GM20431 (cell line): ENCODE data around the gene ADAMTS17.

ENCODE experiments used
- in situ Hi-C: fragments of 300-500 bp; cut with MseI, MboI; formaldehyde crosslinking; loops from one replicate; pipeline ENCODE4 v1.15.0; 2020; ENCODE audit warnings: low sequenced_read_pairs; ENCODE audit not compliant: unreplicated experiment

ADAMTS17 gene

GRCh38 chr15:100204211-100204610 lies 137.6 kb downstream of the ADAMTS17 start:
- in situ Hi-C loops: no loop called here

- in situ Hi-C loops: no loop called here
Measured at GRCh38 chr15:100202309-100202960, 139.3 kb downstream of the ADAMTS17 start.

GRCh38 chr15:100201376-100202280 lies 140.1 kb downstream of the ADAMTS17 start:
- in situ Hi-C loops: no loop called here

GRCh38 chr15:100200287-100200880 lies 141.4 kb downstream of the ADAMTS17 start:
- in situ Hi-C loops: no loop called here

- in situ Hi-C loops: no loop called here
Measured at GRCh38 chr15:100199711-100200286, 142.0 kb downstream of the ADAMTS17 start.

DNA sequence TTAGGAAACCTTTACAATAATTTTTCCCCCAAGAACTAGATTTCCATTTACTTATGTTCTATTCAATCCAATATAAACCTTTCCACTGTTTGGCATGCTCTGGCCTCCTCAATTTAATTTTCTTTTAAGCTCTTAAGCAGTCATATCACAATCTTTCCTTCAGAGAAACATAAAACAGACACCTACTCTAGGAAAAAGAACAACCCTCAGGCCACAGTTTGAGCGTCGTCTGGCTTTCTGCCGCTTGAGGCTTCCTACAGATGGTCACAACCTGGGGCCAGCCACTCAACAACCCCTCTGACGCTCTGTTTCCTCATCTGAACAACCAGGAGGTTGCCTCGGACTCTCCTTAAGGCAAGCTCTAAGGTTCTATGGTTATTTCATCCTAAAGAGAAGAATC lies 143.3 kb downstream of the ADAMTS17 start:
- in situ Hi-C loops: no loop called here

DNA sequence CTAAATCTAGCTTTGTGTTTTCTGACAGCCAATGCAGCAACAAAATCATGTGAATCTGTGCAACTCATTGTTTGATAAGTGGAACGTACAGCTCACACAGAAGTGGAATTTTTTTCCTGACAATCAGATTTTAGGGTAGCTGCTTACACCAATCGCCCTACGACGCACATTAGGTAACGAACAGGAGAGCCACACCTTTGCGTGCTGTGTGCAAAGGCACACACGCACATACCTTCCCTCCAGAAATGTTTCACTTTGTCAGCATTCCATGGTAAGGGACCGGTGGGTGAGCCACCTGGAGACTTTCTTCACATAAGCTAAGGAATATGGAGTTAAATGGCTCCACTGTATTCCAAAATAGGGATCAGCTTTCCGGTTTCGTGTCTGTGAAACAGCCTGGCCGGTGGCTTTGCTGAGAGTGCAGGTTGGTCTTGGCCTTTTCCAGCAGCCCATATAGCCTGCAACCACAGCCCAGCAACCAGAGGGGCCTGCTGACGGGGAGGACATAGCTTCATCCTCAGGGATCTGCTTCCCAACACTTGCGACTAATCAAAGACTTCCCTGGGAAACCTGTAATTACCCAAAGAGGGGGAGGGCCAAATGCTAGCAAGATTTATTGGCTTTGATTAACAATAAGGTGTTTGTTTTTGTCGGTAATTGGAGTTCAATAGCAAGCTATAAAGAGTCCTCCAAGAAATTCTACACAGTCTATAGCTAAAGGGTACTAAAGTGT lies 145.3 kb downstream of the ADAMTS17 start:
- in situ Hi-C loops: no loop called here

DNA sequence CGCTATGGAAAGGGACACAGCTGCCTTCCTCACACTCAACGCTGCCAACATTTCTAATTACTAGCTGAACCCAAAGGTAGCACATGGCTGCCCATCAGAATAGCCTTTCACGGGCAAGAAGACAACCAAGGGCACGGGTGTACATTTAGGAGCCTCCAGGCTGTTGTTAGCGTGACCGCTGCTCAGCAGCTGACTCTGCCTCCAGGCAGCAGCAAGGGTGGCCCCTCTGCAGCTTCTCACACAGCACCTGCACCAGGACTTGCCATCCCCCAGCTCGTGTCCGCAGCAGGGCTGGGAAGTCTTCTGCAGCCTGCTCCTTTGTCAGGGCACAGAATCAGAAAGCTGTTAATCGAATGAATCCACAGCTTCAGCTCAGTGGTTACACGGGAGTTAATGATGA lies 146.8 kb downstream of the ADAMTS17 start:
- in situ Hi-C loops: no loop called here

GRCh38 chr15:100193277-100193860 lies 148.4 kb downstream of the ADAMTS17 start:
- in situ Hi-C loops: no loop called here

DNA sequence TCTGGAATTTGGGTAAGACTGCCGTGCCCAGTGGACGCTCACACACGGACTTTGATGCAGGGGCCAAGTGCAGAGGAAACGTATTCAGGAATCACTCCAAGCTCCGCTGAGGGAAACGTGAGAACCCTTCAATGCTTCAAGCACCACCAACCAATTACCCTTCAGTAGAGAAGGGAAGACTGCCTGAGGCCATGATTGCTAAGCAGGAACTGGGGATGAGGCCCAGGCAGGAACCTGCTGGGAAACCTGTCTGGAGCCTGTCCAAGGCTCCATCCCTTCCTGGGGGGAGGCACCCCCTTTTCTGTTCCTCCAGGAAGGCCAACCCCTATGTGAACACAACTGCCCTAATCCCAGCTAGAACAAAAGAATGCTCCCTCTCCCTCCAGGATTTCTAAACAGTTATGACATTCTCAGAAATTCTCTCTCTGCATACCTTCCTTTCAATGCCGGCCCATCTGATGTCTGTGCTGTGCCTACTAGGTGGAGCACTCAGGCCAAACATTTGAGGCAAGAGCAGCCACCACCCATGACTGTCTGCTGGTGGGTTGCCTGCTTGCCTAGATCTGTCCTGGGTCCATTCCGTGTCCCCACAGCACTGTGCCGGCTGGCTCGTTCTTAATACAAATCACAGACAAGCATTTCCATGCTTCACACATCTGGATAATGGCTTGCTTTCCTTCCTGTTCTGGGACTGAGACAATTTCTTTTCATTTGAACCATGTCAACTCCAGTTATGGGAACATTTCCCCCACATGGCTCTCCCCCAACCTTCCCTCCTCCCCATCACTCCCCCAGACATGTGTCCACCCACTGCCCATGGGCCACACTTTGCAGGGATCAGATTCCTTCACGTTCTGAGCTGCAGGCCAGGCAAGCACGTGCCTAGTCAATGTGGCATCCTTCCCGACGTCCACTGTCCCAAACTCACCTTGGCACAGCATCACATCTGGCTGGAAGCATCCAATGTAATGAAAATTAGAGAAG lies 149.4 kb downstream of the ADAMTS17 start:
- in situ Hi-C loops: no loop called here

GRCh38 chr15:100191161-100191560 lies 150.6 kb downstream of the ADAMTS17 start:
- in situ Hi-C loops: no loop called here

DNA sequence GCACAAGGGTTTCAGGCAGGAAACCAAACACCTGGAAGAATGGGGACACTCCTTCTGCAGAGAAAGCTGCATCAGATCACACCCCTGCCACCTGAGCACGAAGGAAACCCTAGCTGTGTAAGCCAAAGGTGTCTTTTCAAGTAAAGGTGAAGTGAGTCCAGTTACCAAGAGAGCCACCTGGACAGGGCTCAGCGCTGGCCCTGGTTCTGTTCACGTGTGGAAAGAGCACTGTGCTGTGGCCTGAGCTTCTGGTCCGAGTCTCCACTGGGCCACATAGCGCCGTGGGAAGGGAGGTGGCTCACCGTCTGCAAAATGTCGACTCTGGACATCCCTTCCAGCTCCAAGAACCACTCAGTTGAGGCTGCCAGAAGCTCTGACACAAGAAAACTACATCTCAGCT lies 151.1 kb downstream of the ADAMTS17 start:
- in situ Hi-C loops: no loop called here

DNA sequence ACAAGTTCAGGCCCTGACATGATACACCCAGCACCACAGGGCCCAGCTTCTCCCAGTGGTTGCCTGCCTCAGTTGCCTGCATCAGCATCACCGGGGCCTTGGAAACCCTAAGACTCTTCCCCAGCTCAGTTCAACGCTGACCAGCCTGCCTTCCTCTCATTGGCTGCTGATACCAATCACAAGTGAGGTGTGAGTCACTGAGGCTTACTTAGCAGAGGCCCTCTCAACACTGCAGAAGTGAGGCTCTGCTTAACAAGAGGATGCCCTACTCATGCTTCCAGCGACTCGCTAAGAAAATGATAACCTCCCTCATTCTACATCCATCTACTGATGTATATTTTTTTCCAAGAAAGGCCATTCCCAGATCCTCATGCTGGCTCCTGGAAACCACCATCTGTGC lies 151.9 kb downstream of the ADAMTS17 start:
- in situ Hi-C loops: no loop called here

DNA sequence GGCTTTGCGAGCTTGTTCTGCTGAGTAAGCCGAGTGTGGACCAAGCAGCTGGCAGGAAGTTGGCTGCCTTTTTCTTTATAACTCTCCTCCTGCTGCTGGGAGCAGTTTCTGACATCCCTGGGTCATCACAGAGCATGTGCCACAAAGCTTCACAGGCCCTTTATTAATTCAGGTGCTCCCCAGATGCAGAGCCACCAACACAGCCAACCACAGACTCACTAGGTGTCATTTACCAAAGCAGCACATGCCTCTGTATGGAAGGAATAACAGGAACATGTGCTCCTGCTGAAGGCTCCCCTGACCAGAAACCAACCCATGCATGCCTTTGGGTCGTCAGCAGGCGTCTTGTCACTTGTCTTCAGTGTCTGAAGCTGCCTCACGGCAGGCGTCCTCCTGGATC lies 152.5 kb downstream of the ADAMTS17 start:
- in situ Hi-C loops: no loop called here

DNA sequence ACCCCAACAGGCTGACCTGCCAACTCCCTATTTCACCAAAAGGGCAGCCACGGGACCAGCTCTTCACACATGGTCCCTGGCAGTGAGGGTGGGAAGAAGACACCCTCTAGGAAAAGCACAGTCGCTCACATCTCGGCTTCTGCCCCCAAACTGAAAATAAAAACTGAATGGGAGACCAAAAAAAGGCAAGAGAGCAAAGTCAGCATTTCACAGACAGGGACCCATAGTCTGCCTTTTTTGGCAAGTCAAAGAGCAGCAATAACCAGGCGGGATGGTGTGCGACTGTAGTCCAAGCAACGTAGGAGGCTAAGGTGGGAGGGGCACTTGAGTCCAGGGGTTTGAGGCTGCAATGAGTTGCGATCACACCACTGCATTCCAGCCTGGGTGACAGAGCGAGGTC lies 154.1 kb downstream of the ADAMTS17 start:
- in situ Hi-C loops: no loop called here

DNA sequence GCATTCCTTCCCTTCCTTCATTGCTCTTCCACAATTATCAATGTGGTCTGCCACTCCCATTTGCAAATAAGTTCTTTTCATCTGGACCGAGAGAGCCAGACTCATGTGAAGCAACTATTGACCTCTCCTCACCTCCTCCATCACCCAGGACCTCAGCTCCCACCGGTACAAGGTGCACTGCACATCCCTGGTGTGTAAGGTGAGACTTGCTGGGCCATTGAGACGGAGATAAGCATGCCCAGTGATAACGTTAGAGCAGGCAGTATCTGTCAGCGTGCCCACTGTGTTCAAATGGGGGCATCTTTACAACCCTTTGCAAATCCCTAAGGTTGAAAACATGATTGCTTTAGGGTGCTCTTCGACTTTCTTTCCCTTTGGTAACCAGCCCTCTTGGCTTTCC lies 154.8 kb downstream of the ADAMTS17 start:
- in situ Hi-C loops: no loop called here

DNA sequence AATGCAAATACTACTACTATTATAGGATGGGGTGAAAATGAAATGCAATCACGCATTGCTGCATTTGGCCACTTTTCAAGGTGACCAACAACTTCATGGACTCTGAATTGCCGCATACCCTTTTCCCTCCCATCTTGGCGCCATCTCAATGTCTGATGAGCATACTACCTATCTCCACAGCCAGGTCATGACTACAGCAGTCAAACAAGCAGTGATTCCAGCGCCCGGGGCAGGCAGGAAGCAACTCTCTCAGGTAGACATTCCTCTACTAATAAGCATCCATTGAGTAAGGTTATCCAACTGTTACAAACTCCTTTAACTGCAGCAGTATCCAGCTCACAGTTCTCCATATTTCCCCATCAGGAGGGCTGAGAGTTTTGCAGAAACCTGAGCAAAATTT lies 155.4 kb downstream of the ADAMTS17 start:
- in situ Hi-C loops: no loop called here

DNA sequence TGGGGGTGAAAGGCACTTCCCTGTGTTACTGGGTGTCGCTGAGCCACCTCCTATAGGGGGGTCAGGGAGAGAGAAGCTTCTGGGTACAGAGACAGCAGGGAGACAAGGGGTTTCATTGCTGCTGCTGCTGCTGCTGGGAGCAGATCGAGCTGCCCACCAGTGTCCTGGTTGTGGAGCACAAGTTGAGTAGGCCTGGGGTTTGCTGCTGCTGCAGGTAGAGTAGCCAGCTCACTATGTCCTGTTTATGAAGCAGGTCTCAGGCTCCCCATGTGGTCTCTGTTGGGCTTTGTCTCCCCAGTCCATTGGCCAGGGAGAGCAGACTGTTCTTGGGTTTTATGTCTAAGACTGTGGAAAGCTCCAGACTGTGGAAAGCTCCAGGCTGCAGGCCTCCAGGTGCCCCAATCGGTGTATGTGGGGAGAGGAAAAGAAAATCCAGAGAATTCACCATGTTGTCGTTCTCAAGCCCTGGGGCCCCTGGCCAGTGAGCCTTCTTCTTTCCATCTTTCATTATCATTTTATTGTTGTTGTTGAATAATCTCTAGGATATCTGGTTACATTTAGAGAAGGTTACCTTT lies 157.8 kb downstream of the ADAMTS17 start:
- in situ Hi-C loops: no loop called here
